OCI-M2 (cell line): Measurements from ENCODE around the gene P3R3URF.
"Not testable (repeated sequence)": the region's sequence is repeated elsewhere in the genome, so short reads cannot be mapped to it uniquely, and the experiment has no call there.

Source experiments
- DNase-seq: peaks from one replicate; lab custom pipeline; 2025; ENCODE audit not compliant: unreplicated experiment; lab: John Stamatoyannopoulos, UW

The P3R3URF gene

DNA sequence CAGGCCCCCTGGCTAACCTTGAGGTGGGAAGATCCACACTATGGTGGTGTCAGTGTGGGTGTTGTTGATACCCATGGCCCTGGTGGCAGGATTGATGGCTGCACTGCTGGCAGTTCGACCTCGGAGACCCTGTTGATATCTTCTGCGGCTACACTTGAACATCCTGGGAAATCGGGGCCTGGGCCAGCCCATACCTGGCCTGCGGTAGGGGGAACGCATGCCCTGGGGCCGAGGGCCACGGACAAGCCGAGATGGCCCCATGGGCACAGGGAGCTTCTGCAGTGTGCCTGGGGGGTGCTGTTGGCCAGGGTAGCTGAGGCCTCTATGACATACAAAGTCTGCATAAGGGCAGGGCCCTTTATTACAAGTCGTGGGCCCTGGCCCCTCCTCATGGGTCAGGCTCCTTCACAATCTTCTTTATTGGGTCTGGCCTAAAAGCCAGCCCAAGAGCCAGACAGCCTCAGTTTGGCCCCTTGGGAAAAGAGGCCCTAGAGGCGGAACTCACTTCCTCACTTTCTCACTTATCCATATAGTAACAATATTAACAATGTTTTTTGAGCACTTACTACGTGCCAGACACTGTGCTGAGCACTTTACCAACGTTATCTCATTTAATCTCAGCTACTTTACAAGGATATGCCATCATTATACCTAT lies at the start of gene P3R3URF:
P3R3URF (minus strand) TSS at position 278 of the 655 bp plus-strand sequence; CDS start at position 261, 17 bp downstream.
- DNase-seq, result no peak

DNA sequence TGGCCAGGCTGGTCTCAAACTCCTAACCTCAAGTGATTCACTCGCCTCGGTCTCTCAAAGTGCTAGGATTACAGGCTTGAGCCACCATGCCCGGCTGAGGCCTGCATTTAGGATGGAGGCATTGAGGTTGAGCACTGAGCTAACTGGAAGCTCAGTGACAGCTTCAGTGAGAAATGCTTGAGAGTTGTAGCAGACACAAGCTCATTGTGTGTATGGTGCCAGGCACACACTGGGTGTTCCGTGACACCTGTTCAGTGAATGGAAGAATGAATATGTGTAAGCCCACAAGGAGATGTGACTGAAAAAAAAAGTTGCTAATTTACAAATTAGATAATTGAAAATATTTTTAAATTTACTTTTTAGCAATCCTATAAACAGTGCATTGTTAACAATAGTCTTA lies 48.7 kb upstream of the P3R3URF start:
- DNase-seq, result no peak

DNA sequence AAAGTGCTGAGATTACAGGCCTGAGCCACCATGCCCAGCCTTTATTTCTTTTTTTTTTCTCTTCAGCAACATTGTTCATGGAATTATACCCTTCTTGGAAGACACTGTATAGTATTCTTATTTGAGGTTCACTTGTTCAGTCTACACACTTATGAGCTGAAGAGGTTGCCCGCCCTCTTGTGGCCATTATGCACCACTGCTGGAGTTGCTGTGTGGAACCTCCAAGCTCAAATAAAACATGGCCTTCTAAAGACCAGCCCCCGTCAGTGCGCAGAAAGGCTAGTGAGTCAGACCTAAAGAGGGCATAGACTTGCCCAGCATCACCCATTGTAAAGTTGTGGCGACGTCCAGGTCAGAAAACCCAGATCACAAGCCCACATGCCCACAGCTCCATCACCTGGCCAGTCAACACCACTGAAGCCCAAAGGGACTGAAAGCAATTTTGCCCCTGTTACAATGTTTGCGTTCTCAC lies 47.2 kb upstream of the P3R3URF start:
- DNase-seq, result no peak

DNA sequence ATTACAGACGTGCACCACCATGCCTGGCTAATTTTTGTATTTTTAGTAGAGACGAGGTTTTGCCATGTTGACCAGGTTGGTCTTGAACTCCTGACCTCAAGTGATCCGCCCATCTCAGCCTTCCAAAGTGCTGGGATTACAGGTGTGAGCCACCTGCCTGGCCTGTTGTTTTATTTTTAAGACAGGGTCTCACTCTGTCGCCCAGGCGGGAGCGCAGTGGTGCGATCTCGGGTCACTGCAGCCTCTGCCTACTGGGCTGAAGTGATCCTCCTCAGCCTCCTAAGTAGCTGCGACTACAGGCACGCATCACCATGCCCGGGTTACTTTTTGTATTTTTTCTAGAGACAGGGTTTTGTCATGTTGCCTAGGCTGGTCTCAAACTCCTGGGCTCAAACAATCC lies 46.8 kb upstream of the P3R3URF start:
- DNase-seq, result not testable (repeated sequence)

DNA sequence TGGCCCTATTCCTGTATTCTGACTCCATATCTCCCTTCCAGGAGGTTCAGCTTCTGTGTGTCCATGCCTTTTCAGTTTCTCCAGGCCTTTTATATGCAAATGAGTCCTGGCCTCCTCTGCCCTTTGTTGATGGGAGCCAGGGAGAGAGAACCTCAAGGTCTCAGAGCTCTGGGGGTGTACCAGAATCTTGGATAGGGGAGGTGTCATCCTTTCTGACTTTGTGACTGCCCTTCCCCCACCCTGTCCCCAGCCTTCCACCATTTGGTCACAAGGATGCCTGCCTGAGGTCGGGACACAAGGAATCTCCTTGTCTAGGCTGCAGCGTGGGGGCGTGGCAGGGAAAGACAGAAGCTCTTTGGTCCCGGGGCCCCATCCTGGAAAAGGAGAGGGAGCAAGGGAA lies 45.5 kb upstream of the P3R3URF start:
- DNase-seq, result no peak

DNA sequence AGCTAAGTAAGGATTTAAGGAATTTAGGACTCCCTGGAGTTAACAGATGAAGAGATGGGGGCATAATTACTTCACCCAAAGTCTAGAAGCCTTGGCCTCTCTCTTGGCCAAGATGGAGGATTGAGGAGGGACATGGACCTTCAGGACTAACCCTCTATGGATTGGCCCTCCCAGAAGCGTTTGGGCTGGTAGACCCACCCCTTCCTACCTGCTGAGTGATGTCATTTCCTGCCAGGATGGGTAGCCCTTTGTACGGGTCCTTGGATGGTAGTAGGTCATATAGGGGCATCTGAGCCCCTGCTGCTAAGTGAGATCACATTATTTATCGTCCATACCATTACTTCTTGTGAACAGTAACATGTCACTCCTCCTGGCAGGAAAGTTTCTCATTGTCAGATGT lies 44.5 kb upstream of the P3R3URF start:
- no peak for DNase-seq

DNA sequence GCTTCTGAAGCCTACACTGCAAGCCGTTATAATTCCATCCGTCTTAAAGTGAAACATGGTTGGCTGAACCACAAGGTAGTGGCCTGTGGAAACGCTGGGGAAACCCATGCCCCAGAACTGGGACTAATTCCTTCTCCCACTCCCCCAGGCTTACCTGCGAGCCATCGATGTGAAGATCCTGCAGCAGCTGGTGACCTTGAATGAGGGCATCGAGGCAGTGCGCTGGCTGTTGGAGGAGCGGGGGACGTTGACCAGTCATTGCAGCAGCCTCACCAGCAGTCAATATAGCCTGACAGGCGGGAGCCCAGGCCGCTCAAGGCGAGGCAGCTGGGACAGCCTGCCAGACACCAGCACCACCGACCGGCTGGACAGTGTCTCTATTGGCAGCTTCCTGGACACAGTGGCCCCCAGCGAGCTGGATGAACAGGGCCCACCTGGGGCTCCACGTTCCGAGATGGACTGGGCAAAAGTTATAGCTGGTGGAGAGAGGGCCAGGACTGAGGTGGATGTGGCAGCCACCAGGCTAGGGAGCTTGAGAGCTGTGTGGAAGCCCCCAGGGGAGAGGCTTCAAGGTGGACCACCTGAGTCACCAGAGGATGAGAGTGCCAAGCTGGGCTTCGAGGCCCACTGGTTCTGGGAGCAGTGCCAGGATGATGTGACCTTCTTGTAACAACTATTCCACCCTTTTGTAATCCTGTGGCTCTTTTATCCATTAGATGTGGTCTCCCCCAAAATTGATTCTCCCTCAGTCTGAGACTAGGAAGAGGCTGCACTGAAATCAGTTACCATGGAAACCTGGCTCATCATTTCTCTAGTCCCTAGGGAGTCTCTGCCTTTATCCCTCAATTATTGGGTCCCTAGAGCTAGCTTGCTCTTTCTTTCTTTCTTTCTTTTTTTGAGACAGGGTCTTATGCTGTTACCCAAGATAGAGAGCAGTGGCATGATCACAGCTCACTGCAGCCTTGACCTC lies 43.5 kb upstream of the P3R3URF start:
- DNase-seq, result no peak

DNA sequence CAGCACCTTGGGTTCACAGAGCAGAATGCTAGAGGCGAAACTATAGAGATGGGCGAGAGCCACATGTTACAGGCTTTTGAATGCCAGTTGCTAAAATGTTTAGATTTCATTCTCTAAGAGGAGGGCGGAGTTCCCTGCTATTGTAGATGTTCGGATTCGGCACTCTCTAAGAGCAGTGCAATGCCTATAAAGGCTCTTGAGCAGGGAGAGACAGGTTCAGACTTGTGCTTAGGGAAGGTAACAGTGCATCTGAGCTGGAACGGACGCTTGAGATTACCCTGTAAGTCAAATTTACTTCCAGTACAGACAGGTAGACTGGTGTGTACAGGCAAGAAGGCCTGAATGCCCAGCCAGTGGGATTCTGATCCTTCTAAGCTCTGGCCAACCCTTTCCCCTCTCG lies 42.2 kb upstream of the P3R3URF start:
- DNase-seq, result no peak

DNA sequence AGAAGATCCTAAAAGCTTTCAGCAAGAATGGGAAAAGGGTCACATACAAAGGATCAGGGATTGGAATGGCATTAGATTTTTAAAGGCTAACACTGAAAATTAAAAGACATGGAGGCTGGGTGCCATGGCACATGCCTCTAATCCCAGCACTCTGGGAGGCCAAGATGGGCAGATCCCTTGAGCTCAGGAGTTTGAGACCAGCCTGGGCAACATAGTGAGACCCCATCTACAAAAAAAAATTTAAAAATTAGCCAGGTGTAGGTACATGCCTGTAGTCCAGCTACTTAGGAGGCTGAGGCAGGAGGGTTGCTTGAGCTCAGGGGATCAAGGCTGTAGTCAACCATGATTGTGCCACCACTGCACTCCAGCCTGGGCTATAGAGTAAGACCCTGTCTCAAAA lies 39.2 kb upstream of the P3R3URF start:
- no peak for DNase-seq

DNA sequence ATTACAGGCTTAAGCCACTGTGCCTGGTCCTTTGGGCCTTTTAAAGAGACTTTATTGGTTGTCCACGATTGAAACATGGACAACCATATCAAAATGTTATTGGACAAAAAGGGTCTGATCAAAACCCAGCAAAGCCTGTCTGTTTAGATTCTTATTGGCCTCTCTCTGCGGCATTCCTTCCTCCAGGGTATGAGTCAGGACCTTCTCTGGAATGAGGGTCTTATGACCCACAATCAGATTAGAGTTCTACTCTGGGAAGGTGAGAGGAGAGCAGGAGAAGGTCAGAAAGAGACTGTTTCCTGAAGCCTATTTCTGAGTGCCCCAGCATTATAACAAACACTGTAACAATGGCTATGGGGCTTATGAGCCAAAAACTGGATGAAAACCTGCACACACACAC lies 34.8 kb upstream of the P3R3URF start:
- DNase-seq, result no peak

DNA sequence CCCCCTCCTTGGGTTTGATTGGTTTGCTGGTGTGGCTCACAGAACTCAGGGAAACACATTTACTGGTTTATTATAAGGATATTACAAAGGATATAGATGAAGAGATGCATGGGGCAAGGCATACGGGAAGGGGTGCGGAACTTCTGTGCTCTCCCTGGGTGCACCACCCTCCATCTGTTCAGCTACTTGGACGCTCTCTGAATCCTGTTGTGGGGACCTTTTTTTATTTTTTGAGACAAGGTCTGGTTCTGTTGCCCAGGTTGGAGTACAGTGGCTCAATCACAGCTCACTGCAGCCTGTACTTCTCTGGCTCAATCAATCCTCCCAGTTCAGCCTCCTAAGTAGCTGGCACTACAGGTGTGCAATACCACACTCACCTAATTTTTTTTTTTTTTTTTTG lies 34.3 kb upstream of the P3R3URF start:
- no peak for DNase-seq

DNA sequence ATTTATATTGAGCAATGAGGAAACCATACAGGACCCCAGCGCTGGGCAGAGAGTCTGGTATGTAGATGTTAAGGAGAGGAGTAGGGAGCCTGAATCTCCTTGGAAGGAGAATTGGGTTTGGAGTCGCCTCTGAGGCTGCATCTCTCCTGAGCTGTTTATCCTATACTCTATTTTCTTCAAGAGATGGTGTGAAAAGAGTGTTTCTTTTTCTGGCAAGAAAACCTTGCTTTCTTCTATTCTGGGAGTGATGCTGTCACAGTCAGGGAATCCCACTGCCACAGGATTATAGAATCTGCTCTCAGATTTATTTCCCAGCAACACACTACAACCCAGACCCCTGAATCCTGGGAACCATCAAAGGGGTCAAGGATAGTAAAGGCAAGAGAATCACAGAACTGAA lies 30.1 kb upstream of the P3R3URF start:
- no peak for DNase-seq

DNA sequence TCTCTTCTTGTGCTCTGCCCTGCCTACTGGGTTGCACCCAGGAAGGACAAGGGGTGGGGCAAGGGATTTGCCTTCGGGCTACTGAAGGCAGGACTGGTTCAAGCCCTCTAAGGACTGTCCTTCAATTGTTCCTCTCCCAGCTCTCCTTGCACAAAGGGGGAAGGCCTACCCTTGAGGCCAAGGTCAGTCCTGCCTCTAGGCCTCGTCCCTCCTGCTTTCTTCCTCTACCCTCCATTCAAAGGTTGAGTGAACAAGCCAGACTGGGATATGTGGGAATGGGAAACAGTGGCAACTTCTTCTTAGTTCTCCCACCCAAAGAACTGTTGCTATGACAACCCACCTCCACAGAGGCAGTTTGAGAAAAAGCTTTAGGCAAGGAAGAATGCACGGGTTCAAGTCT lies 29.5 kb upstream of the P3R3URF start:
- DNase-seq, result no peak

DNA sequence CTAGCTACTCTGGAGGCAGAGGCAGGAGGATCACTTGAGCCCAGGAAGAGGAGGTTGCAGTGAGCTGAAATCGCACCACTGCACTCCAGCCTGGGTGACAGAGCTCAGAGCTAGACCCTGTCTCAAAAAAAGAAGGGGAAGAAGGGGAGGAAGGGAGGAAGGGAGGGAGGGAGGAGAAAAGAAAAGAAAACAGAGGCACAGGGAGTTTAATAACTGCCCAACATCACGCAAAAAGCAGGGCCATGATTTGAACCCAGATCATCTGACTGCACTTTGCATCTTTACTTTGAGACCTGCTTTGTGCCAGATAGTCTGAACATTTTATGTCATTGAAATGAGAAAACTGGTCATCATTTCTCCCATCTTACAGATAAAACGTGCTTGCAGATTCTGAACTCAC lies 28.9 kb upstream of the P3R3URF start:
- DNase-seq, result no peak

DNA sequence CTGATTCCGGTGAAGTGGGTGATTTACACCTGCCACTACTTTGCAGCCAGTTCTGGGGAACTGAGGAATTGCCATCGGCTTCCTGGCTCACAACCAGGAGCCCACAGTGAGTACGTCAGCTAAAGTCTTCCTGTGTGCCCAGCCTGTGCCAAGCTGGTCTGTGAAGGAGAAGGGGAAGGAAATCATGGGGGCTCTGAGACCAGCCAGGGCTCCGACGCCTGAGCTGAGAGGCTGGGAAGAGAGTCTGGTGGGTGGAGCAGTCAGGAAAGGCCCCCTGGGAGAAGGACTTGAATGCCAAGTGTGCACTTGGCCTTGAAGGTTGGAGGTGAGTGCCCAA lies 28.1 kb upstream of the P3R3URF start:
- no peak for DNase-seq

DNA sequence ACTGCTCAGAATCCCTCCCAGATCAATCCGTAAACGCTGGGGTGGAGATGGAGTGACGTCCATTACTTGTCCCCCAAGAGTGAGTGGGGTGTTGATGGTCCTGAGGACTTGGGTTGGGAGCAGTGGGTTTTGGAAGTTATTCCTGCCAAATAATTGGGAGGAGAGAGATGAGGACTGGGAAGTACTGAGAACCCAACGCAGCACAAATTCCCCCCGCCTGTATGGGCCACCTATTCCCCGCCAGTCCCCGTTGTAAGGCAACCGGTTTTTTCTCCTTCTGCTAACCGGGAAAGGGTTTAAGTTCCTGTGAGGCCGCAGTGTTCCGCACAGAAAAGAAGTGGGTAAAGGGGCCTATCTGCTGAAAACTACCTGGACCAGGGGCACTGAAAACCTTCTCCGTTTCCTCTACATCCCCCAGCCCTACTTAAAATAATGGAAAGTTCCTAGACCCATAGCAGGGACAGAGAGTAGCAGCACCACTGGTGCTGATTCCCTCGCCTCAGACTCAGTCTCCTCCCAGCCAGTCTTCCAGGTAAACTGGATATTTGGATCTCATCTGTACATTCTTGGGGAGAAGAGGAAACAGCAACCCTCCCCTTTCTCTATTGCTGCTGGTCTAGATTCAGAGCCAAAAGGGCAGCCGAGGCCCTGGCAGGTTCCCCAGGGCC lies 27.6 kb upstream of the P3R3URF start:
- DNase-seq, result no peak

DNA sequence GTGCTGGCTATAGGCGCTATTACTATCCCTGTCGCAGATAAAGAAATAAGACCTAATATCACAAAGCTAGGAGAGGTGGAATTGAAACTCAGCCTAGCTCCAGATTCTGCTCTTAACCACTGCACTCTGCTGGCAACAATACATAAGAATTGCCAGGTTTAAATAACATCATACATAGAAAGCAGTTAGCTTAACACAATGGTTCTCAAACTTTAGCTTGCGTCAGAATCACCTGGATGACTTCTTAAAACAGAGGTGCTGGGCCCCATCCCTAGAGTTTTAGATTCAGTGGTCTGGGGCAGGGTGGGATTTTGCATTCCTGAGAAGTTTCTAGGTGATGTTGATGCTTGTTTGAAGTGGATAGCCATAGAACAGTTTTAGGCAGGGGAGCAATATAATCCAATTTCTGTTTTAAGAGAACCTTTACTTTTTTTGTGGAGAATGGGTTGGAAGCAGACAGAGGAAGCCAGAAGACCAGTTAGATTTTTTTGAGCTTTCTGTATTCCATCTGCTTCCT lies 23.0 kb upstream of the P3R3URF start:
- DNase-seq, result no peak

DNA sequence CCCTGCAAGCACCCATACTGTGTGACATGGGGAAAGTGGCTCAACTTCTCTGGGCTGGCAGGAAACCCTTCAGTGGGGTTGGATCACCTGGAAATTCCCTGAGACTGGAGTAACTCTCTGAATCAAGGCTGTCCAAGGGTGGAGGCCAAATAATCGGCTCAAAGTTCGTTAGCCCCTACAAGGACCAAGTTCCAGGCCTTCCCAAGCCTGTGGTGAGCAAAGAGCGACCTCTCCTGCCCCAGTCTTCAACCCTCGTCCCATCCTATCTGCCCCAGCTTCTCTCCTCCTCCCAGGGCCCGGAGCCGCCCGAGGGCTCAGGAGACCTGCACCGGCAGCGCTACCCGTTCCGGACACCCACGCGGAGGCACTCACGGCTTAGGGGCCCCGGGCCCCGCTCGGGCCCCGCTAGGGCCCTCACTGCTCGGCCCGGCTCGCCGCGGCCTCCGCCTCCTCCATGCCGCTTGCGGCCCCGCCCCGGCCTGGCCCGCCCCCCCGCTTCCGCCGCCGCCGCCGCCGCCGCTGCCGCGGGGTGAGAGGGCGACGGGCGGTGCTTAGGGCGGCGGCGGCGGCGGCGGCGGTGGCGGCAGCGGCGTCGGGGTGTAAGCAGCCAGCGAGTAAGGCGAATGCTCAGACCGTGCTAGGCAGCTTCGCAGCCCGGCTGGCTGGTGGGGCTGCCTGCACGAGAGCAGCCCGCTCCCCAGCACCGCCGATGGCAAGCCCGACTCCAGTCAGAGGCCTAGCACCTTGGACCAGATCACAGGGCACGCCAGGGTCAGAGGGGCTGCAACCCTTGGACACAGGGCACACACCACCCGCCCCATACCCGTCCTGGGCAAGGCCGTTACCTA lies 21.9 kb upstream of the P3R3URF start, which contains the start of gene POMGNT1:
POMGNT1 (minus strand) TSS at position 471 of the 848 bp plus-strand sequence. CDS start 613 bp downstream, outside the sequence.
- DNase-seq, result no peak

DNA sequence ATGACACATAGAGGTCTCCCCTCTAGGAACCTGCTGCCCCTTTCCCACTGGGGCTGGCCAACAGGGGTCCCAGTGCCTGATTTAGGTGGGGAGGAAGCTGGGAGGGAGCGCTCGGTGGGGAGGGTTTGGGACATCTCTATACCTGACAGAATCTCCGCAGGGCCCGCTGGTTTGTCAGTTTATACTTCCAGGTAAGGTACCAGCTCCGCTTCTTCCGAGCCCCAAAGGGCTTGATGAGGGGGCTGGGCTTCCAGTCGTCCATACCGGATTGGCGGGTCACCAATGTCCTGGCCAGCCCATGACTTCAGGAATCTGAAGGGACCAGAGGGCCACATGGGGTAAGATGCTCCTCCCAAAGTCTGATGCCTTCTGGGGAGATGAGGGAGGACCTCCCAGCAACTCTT lies 21.3 kb upstream of the P3R3URF start:
- DNase-seq, result no peak

DNA sequence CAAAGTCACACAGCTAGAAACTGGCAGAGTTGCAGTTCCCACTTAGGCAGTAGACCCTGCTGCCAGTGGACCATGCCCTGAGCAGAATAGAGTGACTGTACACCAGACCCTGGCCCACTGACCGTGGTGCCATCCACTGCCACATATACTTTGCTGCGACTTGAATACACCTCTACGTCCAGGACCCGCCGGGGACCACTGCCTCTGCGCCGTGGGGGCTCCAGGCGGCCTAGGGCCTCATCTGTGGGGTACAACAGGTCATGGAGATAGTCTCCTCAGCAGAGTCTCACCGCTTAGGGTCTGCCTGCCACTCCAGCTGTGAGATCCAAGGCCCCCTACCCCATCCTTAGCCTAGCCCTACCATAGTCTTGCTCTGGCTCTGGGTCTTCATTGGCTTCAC lies 20.3 kb upstream of the P3R3URF start:
- DNase-seq, result no peak
